Measurements from ENCODE around the gene PAFAH1B2. TPM values are rescaled to one million over a fixed set of nuclear protein-coding genes. Genes with fewer than 3 reads are reported as not detected.

PAFAH1B2 gene
- total and polyA plus RNA-seq, 10 of the 15 experiments (the other 5 are each of a cell fraction or from before 2014, with no cell fraction given), result 17.6 to 64.8 (median 47.6) TPM

GRCh38 chr11:117100556-117100955 lies 43.5 kb upstream of the PAFAH1B2 start:
- POLR2A ChIA-PET, result no interaction called here
- no peak for FAIRE-seq
- no TSS peak for BruUV-seq (replicated peaks)

More at GRCh38 chr11:117100556-117100955, 43.5 kb upstream of the PAFAH1B2 start:
- in situ Hi-C loops (cut with MboI) (loop anchor here (5.0 kb wide), 2 partner anchors 223 to 313 kb away; partner anchors contain the start of gene ZPR1), intact Hi-C loops (cut with micrococcal nuclease; ENCODE audit: unreplicated experiment) (no loop called here)
- WGBS (ENCODE audit: insufficient coverage, insufficient replicate concordance, low lambda C conversion rate, missing lambda C conversion rate), result 95% methylated on average over 3 of the region's 3 CpGs
- ChIA-PET SMC1A (ENCODE audit: uncharacterized antibody, unreplicated experiment) (interaction anchor here (1.1 to 14.6 kb wide), 2 partner anchors 138 to 220 kb away, joined by 5 to 166 read pairs; no protein-coding TSS in a partner anchor), CTCF (interaction anchor here (0.6 to 2.0 kb wide), 3 partner anchors 9 to 219 kb away, joined by 3 to 6 read pairs (median 4); no protein-coding TSS in a partner anchor), RAD21 (ENCODE audit: unreplicated experiment) (interaction anchor here (0.7 to 2.2 kb wide), 7 partner anchors 81 to 313 kb away, joined by 3 to 12 read pairs (median 4); partner anchors contain the start of gene ZPR1)
- H3K27ac ChIP-seq (ENCODE audit: control insufficient read depth, insufficient read depth), result no peak overlapping the region
- no peak for DNase-seq (ENCODE audit: low read depth, low spot score)
- H4K20me1 ChIP-seq (ENCODE audit: control insufficient read depth, insufficient read depth), result peaks cover 1% of the 10 kb centered on the region; the same call in 1 of the 2 replicates
- no peak overlapping the region for H3K4me3 ChIP-seq
- TF ChIP-seq CHD4 (IDR thresholded peaks at IDR 0.05) (no peak), CHD1 (IDR thresholded peaks at IDR 0.05; ENCODE audit: low read depth, low read length) (no peak), PBX3 (IDR thresholded peaks at IDR 0.05; ENCODE audit: insufficient replicate concordance, low read depth, low read length) (no peak), HDAC2 (IDR thresholded peaks at IDR 0.05) (no peak), ZBTB33 (IDR thresholded peaks at IDR 0.05) (no peak), BRCA1 (IDR thresholded peaks at IDR 0.05; ENCODE audit: low read depth, low read length) (no peak)
- TF ChIP-seq, protein P1, sequence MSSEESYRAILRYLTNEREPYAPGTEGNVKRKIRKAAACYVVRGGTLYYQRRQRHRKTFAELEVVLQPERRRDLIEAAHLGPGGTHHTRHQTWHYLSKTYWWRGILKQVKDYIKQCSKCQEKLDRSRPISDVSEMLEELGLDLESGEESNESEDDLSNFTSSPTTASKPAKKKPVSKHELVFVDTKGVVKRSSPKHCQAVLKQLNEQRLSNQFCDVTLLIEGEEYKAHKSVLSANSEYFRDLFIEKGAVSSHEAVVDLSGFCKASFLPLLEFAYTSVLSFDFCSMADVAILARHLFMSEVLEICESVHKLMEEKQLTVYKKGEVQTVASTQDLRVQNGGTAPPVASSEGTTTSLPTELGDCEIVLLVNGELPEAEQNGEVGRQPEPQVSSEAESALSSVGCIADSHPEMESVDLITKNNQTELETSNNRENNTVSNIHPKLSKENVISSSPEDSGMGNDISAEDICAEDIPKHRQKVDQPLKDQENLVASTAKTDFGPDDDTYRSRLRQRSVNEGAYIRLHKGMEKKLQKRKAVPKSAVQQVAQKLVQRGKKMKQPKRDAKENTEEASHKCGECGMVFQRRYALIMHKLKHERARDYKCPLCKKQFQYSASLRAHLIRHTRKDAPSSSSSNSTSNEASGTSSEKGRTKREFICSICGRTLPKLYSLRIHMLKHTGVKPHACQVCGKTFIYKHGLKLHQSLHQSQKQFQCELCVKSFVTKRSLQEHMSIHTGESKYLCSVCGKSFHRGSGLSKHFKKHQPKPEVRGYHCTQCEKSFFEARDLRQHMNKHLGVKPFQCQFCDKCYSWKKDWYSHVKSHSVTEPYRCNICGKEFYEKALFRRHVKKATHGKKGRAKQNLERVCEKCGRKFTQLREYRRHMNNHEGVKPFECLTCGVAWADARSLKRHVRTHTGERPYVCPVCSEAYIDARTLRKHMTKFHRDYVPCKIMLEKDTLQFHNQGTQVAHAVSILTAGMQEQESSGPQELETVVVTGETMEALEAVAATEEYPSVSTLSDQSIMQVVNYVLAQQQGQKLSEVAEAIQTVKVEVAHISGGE (CRISPR knock-in tag; IDR thresholded peaks at IDR 0.05), result no peak
- TF ChIP-seq, protein P2, sequence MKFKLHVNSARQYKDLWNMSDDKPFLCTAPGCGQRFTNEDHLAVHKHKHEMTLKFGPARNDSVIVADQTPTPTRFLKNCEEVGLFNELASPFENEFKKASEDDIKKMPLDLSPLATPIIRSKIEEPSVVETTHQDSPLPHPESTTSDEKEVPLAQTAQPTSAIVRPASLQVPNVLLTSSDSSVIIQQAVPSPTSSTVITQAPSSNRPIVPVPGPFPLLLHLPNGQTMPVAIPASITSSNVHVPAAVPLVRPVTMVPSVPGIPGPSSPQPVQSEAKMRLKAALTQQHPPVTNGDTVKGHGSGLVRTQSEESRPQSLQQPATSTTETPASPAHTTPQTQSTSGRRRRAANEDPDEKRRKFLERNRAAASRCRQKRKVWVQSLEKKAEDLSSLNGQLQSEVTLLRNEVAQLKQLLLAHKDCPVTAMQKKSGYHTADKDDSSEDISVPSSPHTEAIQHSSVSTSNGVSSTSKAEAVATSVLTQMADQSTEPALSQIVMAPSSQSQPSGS (IDR thresholded peaks at IDR 0.05; ENCODE audit: low read length), result no peak
- no peaks in the 10 kb centered on the region for H3K9me3 ChIP-seq (replicated peaks; ENCODE audit: control insufficient read depth, insufficient read depth, low read length)
- H3K36me3 ChIP-seq (ENCODE audit: control insufficient read depth in 2 of 2, insufficient read depth in 2 of 2, low read length in 1 of 2), result no peaks in the 10 kb centered on the region
- peaks cover 12% of the 10 kb centered on the region for H3K4me1 ChIP-seq (ENCODE audit: control insufficient read depth, insufficient read depth, low read length)
- H3K79me2 ChIP-seq (ENCODE audit: control insufficient read depth, insufficient read depth, low read length), result peaks cover 31% of the 10 kb centered on the region
- H3K9ac ChIP-seq (ENCODE audit: control insufficient read depth, insufficient read depth, low read length), result no peak overlapping the region
- H3K4me2 ChIP-seq (ENCODE audit: control insufficient read depth, insufficient read depth), result no peak overlapping the region
- H2AFZ ChIP-seq (ENCODE audit: control insufficient read depth, low read depth, low read length), result no peak overlapping the region
- ATAC-seq, result no peak
- no peaks in the 10 kb centered on the region for H3K27me3 ChIP-seq (replicated peaks in 1 of 2; ENCODE audit: control insufficient read depth in 2 of 2, insufficient read depth in 2 of 2, low read length in 1 of 2)
